ENCODE data around the gene SAMD4A.

DNA sequence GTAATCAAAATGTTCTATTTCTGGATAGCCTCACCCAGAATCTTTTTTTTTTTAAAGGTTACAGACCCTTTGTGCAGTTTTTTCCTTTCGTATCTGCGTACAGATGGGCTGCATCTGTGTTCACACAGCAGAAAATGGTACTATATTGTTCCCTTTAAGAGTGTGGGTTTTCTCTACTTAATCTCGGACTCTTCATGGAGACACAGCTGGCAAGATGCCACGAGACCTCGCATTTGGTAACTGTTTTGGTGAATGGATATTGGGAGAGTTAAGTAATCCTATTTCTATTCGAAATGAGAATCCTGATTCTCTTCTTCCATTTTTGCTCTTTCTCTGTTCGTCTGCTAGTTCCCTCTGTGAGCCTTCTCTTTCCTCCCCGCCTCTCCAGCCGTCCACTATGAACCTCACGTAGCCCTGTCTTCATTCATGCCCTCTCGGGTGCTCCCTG lies 85.7 kb downstream of the SAMD4A start:
- TF ChIP-seq, protein P1, sequence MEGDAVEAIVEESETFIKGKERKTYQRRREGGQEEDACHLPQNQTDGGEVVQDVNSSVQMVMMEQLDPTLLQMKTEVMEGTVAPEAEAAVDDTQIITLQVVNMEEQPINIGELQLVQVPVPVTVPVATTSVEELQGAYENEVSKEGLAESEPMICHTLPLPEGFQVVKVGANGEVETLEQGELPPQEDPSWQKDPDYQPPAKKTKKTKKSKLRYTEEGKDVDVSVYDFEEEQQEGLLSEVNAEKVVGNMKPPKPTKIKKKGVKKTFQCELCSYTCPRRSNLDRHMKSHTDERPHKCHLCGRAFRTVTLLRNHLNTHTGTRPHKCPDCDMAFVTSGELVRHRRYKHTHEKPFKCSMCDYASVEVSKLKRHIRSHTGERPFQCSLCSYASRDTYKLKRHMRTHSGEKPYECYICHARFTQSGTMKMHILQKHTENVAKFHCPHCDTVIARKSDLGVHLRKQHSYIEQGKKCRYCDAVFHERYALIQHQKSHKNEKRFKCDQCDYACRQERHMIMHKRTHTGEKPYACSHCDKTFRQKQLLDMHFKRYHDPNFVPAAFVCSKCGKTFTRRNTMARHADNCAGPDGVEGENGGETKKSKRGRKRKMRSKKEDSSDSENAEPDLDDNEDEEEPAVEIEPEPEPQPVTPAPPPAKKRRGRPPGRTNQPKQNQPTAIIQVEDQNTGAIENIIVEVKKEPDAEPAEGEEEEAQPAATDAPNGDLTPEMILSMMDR (IDR thresholded peaks at IDR 0.05) = no peak
- TF ChIP-seq POLR2A (IDR thresholded peaks at IDR 0.05) = no peak

Measured in lower leg skin (tissue), 3 donors.